ENCODE measurements around the gene SHANK1. TPM values are rescaled to one million over a fixed set of nuclear protein-coding genes. Genes with fewer than 3 reads are reported as not detected.
"Not testable (repeated sequence)": the region's sequence is repeated elsewhere in the genome, so short reads cannot be mapped to it uniquely, and the experiment has no call there.

The SHANK1 gene
- 10 to 100 TPM in 1 of 7 donors, 1 to 10 TPM in 5, under 1 TPM in 1; 0.72 to 11.1 (median 4.0) TPM for total RNA-seq
- polyA plus RNA-seq, result 1 to 10 TPM in 1 of 2 donors, under 1 TPM in 1; 0.20 to 1.1 TPM
- long read RNA-seq, donor 1, result 0 reads
- long read RNA-seq, donor 2, partial matches to known transcripts, result 87 of 87 reads
- long read RNA-seq, donor 2, other reads (novel, unspliced or antisense), result 0 of 87 reads
- long read RNA-seq, donor 3, partial matches to known transcripts, result 3 of 3 reads
- long read RNA-seq, donor 3, other reads (novel, unspliced or antisense), result 0 of 3 reads

DNA sequence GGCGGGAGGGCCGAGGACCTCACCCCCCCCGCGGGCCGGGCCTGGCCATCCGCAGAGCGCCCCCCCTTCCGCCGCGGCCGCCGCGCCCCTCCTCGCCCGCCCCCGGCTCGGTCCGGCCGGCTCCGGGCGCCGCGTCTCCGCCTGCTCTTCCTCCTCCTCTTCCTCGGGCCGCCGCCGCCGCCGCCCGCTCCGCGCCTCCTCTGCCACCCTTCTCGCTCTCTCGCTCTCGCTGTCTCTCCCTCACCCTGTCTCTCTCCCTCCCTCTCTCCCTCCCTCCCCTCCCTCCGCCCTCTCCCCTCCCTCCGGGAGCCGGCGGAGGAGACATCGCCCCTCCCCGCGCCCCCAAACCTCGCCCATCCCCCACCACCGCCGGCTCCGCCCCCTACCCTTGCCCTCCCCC lies at the start of gene SHANK1:
Gene SHANK1, minus strand, starts transcription at position 237 of the 400 bp plus-strand sequence. CDS start 2,883 bp downstream, outside the sequence.
- Histone ChIP-seq H3K36me3 (no peaks in the 10 kb centered on the region), H3K4me1 (ENCODE audit: insufficient read depth) (peaks cover 14% of the 10 kb centered on the region), H3K9me3 (no peaks in the 10 kb centered on the region), H3K4me3 (peak within 1 kb of the TSS; percentile 31), H3K27ac (peak within 1 kb of the TSS in 1 of 2 donors; percentile 38), H3K27me3 (no peaks in the 10 kb centered on the region)
- TF ChIP-seq, protein P1, sequence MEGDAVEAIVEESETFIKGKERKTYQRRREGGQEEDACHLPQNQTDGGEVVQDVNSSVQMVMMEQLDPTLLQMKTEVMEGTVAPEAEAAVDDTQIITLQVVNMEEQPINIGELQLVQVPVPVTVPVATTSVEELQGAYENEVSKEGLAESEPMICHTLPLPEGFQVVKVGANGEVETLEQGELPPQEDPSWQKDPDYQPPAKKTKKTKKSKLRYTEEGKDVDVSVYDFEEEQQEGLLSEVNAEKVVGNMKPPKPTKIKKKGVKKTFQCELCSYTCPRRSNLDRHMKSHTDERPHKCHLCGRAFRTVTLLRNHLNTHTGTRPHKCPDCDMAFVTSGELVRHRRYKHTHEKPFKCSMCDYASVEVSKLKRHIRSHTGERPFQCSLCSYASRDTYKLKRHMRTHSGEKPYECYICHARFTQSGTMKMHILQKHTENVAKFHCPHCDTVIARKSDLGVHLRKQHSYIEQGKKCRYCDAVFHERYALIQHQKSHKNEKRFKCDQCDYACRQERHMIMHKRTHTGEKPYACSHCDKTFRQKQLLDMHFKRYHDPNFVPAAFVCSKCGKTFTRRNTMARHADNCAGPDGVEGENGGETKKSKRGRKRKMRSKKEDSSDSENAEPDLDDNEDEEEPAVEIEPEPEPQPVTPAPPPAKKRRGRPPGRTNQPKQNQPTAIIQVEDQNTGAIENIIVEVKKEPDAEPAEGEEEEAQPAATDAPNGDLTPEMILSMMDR (IDR thresholded peaks at IDR 0.05), result no peak
- TF ChIP-seq POLR2A (IDR thresholded peaks at IDR 0.05) (no peak), EP300 (IDR thresholded peaks at IDR 0.05) (no peak)
- WGBS, 3 donors, result 1 to 2% (median 2%) methylated on average over 21 to 40 of the region's 47 CpGs
- DNase-seq, result peak in 4 of 5 donors; percentile 23 to 58 (median 48)
- intact Hi-C loops (cut with DNase I), result no loop called here

DNA sequence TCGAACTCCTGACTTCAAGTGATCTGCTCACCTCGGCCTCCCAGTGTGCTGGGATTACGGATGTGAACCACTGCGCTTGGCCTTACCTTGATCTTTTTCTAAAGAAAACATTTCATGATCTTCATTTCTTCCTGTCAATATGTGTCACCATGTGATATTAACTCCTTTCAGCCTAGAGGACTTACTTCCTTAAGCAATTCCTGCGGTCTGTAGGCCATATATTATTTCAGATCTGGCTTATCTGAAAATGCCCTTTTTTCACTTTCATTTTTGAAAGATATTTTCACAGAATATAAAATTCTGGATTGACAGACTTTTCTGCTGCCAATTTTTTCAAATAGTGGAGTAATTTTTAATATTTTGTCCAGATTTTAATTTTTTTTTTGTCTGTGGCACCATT lies 48.7 kb upstream of the SHANK1 start:
- Histone ChIP-seq H3K9me3 (peaks cover 0 to 9% of the 10 kb centered on the region in 2 donors), H3K27ac (no peak overlapping the region), H3K36me3 (no peaks in the 10 kb centered on the region), H3K4me1 (ENCODE audit: insufficient read depth) (no peaks in the 10 kb centered on the region), H3K4me3 (no peak overlapping the region), H3K27me3 (no peaks in the 10 kb centered on the region)
- no peak for DNase-seq
- intact Hi-C loops (cut with DNase I), result no loop called here
- WGBS, 3 donors, result 62 to 65% (median 63%) methylated on average over 5 of the region's 5 CpGs
- TF ChIP-seq POLR2A (IDR thresholded peaks at IDR 0.05) (no peak), EP300 (IDR thresholded peaks at IDR 0.05) (no peak)
- TF ChIP-seq, protein P1 (IDR thresholded peaks at IDR 0.05), result no peak

DNA sequence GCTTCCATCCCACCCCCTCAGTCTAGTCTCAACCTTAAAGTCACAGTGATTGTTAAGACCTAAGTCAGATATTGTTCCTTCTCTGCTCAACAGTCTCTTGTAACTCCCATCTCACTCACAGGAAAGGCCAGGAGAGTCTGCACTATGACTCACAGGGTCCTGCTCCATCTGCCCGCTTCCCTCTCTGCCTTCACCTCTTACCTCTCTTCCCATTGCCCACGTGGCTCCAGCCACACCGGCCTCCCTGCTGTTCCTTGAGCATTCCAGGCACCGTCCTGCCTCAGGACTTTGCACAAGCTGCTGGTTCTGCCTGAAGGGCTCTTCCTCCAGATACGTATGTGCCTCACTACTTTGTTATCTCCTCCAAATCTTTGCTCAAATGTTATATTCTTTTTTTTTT lies 47.7 kb upstream of the SHANK1 start:
- H3K36me3 ChIP-seq; intact Hi-C loops (cut with DNase I); H3K4me1 ChIP-seq (ENCODE audit: insufficient read depth); H3K9me3 ChIP-seq; H3K27ac ChIP-seq; H3K4me3 ChIP-seq; H3K27me3 ChIP-seq; DNase-seq: not testable (repeated sequence)
- whole genome bisulfite sequencing, 3 donors, result 32 to 35% (median 35%) methylated on average over 5 of the region's 5 CpGs

DNA sequence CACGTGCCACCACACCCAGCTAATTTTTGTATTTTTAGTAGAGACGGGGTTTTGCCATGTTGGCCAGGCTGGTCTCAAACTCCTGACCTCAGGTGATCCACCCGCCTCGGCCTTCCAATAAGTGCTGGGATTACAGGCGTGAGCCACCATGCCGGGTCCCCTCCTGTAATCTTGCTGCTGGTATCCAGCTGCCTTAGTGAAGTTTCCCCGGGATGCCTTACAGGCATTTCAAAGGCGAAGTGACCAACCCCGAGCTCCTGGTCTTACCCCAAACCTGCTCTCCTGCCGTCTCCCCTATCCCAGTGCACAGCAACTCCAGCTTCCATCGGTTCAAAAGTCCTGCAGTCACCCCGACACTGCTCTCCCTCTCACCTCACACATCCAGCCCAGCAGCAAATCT lies 47.1 kb upstream of the SHANK1 start:
- H3K27ac ChIP-seq; H3K36me3 ChIP-seq; H3K4me1 ChIP-seq (ENCODE audit: insufficient read depth); H3K9me3 ChIP-seq; H3K27me3 ChIP-seq; intact Hi-C loops (cut with DNase I); DNase-seq; H3K4me3 ChIP-seq: not testable (repeated sequence)
- 68 to 72% (median 72%) methylated on average over 11 to 12 of the region's 12 CpGs for WGBS, 3 donors

DNA sequence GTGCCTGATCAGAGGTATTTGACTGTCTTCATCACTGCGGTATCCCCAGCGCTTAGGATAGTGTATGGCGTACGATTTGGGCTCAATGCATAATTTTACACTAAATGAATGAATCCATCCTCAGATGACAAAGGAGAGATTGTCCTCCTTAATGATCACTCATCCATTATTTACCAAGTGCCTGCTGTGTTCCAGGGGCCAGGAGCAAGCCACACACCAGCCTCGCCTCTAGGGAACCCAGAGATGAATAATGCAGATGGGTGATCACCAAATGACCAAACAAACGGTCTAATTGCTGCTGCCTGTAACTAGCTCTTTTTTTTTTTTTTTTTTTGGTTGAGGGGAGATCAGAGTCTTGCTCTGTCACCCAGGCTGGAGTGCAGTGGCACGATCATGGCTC lies 44.8 kb upstream of the SHANK1 start:
- H3K36me3 ChIP-seq, result no peaks in the 10 kb centered on the region
- 71 to 76% (median 73%) methylated on average over 7 of the region's 7 CpGs for WGBS, 3 donors
- H3K9me3 ChIP-seq, result no peaks in the 10 kb centered on the region
- TF ChIP-seq EP300 (IDR thresholded peaks at IDR 0.05) (no peak), POLR2A (IDR thresholded peaks at IDR 0.05) (no peak)
- TF ChIP-seq, protein P1 (IDR thresholded peaks at IDR 0.05), result no peak
- no peaks in the 10 kb centered on the region for H3K4me1 ChIP-seq (ENCODE audit: insufficient read depth)
- no peak overlapping the region for H3K27ac ChIP-seq
- H3K27me3 ChIP-seq, result no peaks in the 10 kb centered on the region
- intact Hi-C loops (cut with DNase I), result no loop called here
- DNase-seq, result no peak
- no peak overlapping the region for H3K4me3 ChIP-seq

DNA sequence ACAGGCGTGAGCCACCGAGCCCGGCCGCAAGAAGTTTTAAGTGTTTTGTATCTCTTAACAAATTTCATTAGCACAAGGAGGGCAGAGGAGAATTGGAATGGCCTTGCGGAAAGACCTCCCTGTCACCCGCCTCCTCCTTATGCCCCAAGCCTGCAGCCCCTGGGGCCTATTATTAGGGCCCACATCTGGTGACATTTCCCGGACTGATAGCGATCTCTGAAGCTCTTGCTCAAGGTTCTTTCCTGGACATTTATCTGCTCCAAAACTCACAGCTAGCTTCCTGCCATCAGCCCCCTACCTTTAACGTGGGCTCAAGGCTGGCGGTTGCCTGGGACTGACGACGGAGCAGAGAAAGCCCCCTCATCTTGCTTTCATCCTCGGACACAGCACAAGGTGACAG lies 43.9 kb upstream of the SHANK1 start:
- H3K36me3 ChIP-seq; H3K9me3 ChIP-seq; H3K27ac ChIP-seq; H3K4me3 ChIP-seq; H3K27me3 ChIP-seq; DNase-seq; H3K4me1 ChIP-seq (ENCODE audit: insufficient read depth); intact Hi-C loops (cut with DNase I): not testable (repeated sequence)
- 61 to 66% (median 61%) methylated on average over 9 to 12 of the region's 13 CpGs for WGBS, 3 donors

DNA sequence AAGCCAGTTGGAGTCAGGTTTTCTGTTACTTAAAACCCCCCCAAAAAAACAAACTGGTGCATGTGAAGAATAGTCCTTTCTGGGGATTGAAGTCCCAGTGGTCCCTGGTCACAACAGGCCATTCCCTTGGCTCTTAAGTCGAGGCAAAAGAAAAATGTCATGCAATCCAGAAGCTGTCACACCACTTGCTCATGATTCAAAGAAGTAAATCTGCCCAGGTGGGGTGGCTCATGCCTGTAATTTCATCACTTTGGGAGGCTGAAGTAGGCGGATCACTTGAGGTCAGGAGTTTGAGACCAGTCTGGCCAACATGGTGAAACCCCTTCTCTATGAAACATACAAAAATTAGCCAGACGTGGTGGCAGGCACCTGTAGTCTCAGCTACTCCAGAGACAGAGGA lies 41.9 kb upstream of the SHANK1 start:
- H3K9me3 ChIP-seq; DNase-seq; H3K27me3 ChIP-seq; H3K36me3 ChIP-seq; intact Hi-C loops (cut with DNase I); H3K4me3 ChIP-seq; H3K4me1 ChIP-seq (ENCODE audit: insufficient read depth); H3K27ac ChIP-seq: not testable (repeated sequence)
- 52 to 65% (median 65%) methylated on average over 3 of the region's 3 CpGs for WGBS, 3 donors
